ENCODE measurements around the gene SIGLEC7.
"Not testable (repeated sequence)": the region's sequence is repeated elsewhere in the genome, so short reads cannot be mapped to it uniquely, and the experiment has no call there.

Gene SIGLEC7

GRCh38 chr19:51139299-51140014 is 2.6 kb upstream of the SIGLEC7 start:
- DNase-seq: no peak

- no peak for DNase-seq
Measured at GRCh38 chr19:51140441-51140840, 1.7 kb upstream of the SIGLEC7 start.

DNA sequence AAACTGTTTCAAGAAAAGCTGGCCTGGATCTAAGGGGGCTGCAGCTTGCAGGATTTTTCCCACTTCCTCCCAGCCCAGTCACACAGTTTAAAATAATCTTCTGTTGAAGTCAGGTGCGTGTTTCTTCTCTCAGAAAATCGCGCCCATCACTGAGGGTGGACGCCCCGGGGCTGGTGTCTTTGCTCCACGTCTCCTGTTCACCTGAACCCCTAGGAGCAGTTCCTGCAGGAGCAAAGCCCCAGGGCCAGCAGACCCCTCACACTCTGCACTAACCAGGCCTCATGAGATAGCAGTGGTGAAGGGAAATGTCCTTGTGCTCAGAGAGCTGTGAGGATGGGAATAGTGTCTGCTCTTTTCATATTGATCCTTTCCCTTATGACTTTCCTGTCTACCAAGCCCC is 920 bp upstream of the SIGLEC7 start:
- DNase-seq: no peak

DNA sequence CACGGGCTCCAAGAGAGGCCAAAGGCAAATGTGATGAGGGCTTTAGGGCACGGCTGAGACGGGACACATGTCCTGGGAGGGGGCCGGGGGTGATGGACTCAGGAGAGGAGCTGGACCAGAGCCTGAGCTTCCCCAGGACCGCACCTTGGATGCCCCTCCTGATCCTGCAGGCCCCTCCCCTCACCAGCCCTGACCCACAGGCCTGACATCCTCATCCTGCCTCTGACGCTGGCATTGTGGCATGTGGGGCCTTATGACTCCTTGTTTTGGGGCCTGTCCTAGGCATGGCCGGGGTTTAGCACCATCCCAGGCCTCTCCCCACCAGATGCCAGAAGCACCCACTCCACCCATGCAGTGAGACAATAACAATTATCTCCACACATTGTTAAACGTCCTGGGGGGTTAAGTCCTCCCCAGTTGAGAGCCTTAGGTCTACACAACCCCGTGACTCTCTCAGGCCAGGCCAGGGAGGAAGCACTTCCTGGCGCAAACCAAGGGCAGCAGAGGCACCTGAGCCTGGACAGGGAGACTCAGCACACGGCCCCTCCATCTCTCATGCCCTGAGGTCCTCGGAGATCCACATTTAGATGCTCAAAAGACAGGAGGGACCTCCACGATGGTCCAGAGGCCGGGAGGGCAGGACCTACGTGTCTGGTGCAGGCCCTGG is 841 bp downstream of the SIGLEC7 start:
- not testable (repeated sequence) for DNase-seq

DNA sequence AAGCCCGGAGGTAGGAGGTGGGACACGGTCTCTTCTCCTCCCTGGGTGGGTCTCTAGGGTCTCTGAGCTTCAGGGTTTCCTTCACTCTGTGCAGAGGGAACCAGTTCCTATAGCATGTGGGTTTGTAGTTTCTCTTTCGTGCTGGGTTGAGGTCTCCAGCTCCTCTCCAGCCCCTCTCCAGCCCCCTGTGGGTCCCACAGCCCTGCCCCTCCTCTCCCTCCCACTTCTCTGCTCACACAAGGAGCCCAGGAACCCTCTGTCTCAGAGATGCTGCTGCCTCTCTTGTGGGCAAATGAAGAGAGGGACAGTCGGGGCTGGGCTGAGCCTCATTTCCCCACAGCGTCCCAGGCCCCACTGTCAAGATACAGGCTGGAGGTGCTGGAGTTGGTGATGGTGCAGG is 1.4 kb downstream of the SIGLEC7 start:
- no peak for DNase-seq

DNA sequence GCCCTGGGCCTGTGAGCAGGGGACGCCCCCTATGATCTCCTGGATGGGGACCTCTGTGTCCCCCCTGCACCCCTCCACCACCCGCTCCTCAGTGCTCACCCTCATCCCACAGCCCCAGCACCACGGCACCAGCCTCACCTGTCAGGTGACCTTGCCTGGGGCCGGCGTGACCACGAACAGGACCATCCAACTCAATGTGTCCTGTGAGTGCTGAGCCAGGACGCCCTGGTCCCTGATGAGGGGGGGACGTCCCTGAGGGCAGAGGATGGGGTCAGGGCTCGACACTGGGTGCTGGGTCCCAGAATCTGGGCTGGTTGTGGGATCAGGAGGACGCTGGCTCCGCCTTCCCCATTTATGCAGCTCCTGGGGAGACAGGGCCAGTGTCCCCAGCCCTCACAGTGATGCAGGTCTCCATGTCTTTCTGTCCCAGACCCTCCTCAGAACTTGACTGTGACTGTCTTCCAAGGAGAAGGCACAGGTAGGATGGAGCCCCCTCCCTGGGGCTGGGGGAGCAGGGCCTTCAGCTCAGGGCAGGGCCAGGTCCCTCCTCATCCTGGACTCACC is 2.5 kb downstream of the SIGLEC7 start:
- no peak for DNase-seq

- no peak for DNase-seq
Measured at GRCh38 chr19:51145916-51146493, 3.9 kb downstream of the SIGLEC7 start.

DNA sequence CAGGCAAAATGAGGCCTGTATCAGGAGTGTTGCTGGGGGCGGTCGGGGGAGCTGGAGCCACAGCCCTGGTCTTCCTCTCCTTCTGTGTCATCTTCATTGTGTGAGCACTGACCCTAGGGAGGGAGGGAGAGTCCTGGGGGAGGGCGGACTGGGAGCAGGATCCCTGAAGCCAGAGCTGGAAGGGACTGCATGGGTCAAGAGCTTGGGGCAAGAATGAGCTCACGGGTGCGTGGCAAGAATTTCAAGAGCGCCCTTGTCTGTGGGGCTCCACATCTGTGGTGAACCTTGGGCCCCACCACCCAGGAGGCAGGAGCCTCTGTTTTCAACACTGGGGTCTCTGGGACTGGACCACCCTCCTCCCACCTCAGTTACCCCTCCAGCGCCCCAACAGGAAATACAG is 4.7 kb downstream of the SIGLEC7 start:
- no peak for DNase-seq

- DNase-seq: no peak
Measured at GRCh38 chr19:51147663-51148062, 5.6 kb downstream of the SIGLEC7 start.

DNA sequence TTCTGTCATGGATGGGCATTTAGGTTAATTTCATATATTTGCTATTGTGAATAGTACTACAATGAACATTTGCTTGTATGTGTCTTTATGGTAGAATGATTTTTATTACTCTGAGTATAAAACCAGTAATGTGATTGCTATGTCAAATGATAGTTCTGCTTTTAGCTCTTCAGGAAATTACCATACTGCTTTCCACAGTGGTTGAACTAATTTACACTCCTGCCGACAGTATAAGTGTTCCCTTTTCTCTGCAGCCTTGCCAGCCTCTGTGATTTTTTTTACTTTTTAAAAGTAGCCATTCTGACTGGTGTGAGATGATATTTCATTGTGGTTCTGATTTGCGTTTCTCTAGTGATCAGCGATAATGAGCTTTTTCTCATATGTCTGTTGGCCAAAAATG is 6.5 kb downstream of the SIGLEC7 start:
- DNase-seq: no peak

DNA sequence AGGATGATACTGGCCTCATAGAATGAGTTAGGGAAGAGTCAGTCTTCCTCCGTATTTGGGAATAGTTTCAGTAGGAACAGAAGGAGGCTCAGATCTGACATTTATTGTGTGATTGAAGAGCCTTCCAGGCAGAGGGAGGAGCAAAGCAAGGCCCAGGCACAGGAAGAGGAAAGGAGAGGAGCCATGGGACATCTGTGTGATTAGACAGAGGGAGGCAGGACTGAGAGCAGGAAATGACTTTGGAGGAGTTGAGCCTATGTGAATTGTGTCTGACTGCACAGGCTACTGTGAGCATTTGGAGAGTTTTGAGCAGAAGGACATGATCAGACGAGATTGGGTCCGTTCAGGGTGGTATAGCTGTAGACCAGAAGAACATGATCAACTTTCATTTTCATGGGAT is 8.5 kb downstream of the SIGLEC7 start:
- no peak for DNase-seq

- no peak for DNase-seq
Measured at GRCh38 chr19:51156710-51157109, 14.6 kb downstream of the SIGLEC7 start.

- no peak for DNase-seq
Measured at GRCh38 chr19:51157265-51157664, 15.2 kb downstream of the SIGLEC7 start.

DNA sequence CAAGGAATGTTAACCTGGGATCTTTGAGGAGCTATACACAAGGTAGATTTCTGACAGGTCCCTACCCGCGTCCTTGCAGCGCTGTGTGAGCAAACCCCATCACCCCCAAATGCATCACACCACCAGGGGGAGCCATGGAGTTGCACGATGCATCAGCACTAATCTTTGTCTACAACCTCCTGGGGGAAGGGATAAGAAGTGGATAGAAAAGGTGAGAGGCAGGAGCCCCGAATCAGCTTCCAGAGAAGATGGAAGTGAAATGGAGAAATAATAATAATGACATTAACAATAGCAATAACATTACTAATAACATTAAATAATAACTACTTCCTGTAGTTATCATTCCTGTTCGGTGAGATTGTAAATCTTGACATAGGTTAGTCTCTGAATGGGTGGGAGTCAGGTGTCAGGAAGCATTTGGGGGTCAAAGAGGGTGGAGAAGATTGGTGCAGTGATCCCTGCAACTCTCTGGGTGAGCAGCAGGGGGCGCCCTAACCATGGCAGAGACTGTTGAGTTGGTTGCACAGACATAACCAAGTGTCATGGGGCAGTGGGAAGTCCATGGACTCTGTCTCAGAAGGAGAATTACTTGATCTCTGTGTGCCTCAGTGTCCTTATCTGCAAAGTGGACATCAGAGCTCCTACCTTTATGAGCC is 16.5 kb downstream of the SIGLEC7 start:
- DNase-seq: peak; percentile 55

GRCh38 chr19:51159656-51160055 is 17.6 kb downstream of the SIGLEC7 start:
- DNase-seq: no peak

- DNase-seq: no peak
Measured at GRCh38 chr19:51161266-51161665, 19.2 kb downstream of the SIGLEC7 start.

- no peak for DNase-seq
Measured at GRCh38 chr19:51161867-51162496, 19.9 kb downstream of the SIGLEC7 start.

- no peak for DNase-seq
Measured at GRCh38 chr19:51163257-51163656, 21.2 kb downstream of the SIGLEC7 start.

- no peak for DNase-seq
Measured at GRCh38 chr19:51164215-51164614, 22.1 kb downstream of the SIGLEC7 start.

DNA sequence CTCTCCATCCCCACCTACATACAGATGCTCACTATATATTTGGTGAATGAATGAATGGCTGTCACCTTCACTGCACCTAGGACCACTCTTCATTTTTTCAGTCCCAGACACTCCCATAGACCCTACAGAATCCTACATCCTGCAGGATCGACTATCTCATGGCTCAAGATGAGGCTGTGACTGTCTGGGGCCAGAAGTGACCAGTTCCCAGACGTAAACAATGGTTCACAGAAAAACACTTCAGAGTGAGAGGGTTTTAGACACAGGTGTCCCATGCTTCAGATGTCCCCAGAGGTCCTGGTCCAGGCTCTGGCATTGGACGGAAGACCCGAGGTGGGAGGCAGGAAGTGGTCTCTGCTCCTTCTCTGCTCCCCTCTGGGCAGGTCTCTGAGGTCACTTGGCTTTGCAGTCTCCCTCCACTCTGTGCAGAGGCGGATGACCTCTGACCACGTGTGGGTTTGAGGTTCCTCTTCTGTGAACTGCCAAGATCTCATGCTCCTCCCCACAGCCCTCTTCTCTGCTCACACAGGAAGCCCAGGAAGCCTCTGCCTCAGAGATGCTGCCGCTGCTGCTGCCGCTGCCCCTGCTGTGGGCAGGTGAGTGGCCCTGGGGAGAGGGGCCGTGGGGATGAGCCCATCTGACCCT is 24.9 kb downstream of the SIGLEC7 start:
- no peak for DNase-seq

DNA sequence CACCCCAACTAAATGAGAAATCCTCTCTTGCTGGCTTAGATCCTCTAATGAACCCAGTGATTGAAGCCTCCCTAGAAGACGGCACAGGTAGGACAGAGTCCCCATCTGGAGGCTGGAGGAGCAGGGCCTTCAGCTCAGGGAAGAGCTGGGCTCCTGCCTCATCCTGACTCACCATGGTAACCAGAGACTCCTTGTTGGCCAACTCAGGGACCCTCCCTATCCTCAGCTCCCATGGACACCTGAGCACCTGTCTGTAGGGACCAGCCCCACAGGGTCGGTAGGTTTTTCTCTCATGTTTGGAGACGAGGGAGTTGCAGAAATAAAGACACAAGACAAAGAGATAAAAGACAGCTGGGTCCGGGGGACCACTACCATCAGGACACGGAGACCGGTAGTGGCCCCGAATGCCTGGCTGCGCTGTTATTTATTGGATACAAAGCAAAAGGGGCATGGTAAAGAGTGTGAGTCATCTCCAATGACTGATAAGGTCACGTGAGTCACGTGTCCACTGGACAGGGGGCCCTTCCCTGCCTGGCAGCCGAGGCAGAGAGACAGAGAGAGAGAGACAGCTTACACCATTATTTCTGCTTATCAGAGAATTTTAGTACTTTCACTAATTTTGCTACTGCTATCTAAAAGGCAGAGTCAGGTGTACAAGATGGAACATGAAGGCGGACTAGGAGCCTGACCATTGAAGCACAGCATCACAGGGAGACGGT is 26.6 kb downstream of the SIGLEC7 start:
- DNase-seq: no peak
